ENCODE data around the gene CNNM2.
"Not testable (repeated sequence)": the region's sequence is repeated elsewhere in the genome, so short reads cannot be mapped to it uniquely, and the experiment has no call there.

CNNM2 gene

DNA sequence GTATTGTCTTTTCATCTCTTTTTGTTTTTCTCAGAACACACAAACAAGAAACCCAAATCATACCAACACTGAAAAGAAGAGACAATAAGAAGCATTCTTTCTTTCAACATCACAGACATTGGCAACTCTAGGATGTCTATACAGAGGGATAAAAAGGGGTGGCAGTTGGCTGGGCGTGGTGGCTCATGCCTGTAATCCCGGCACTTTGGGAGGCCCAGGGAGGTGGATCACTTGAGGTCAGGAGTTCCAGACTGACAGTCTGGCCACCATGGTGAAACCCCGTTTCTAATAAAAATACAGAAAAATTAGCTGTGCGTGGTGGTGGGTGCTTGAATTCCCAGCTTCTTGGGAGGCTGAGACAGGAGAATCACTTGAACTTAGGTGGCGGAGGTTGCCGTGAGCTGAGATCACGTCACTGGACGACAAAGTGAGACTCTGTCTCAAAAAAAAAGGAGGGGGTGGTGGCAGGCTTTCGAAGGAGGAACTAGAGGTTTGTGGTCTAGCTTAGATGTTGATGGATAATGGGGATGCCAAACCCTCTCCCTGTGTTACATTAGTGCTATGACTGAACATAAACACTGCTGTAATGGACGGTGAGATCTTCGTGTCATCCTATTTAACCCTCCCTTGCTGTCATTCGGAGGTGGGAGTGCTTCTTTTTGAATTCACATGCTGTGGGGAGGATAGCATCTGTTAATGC lies 9.4 kb downstream of the CNNM2 start:
- DNase-seq, result no peak

DNA sequence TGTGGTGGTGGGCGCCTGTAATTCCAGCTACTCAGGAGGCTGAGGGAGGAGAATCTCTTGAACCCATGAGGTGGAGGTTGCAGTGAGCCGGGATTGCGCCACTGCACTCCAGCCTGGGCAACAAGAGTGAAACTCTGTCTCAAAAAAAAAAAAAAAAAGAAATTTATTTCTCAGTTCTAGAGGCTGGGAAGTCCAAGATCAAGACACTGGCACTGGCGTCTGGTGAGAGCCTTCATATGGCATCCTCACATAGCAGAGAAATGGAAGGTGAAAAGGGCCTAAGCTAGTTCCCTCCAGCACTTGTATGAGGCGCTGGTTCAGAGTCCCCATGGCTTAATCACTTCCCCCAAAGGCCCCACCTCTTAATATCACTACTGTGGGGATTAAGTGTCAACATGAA lies 10.3 kb downstream of the CNNM2 start:
- DNase-seq, result not testable (repeated sequence)

DNA sequence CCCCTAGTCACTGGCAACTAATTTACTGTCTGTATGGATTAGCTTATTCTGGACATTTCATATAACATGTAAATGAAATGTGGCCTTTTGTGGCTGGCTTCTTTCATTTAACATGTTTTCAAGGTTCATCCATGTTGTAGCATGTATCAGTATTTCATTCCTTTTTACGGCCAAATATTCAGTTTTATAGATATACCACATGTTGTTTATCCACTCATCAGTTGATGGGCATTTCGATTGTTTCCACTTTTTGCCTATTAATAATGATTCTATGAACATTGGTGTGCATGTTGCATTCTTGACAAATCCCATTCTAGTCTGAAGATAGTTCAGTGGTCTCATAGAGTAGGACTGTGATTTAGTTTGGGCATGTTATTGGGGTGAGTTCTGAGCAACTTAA lies 12.6 kb downstream of the CNNM2 start:
- no peak for DNase-seq

DNA sequence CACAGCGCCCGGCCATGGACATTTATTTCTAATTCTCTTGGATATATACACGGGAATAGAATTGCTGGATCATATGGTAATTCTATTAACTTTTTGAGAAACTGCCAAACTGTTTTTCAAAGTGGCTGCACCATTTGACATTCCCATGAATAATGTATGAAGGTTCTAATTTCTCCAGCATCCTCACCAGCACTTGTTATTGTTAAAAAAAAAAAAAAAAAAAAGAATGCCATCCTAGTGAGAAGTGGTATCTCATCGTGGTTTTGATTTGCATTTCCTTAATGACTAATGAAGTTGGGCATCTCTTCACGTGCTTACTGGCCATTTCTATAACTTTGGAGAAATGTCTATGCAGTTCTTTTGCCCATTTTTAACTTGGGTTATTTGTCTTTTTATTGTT lies 13.5 kb downstream of the CNNM2 start:
- no peak for DNase-seq

DNA sequence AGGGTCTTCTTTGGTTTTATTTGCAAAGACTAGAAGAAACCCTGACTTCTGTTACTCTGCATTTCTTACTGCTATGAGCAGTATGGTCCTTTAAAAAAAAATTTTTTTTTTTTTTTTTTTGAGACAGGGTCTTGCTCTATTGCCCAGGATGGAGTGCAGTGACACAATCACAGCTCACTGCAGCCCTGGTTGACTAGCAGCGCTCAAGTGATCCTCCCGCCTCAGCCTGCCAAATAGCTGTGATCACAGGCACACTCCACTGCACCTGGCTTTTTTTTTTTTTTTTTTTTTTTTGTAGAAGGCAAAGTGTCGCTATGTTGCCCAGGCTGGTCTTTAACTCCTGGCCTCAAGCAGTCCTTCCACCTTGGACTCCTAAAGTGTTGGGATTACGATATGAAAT lies 17.4 kb downstream of the CNNM2 start:
- no peak for DNase-seq

DNA sequence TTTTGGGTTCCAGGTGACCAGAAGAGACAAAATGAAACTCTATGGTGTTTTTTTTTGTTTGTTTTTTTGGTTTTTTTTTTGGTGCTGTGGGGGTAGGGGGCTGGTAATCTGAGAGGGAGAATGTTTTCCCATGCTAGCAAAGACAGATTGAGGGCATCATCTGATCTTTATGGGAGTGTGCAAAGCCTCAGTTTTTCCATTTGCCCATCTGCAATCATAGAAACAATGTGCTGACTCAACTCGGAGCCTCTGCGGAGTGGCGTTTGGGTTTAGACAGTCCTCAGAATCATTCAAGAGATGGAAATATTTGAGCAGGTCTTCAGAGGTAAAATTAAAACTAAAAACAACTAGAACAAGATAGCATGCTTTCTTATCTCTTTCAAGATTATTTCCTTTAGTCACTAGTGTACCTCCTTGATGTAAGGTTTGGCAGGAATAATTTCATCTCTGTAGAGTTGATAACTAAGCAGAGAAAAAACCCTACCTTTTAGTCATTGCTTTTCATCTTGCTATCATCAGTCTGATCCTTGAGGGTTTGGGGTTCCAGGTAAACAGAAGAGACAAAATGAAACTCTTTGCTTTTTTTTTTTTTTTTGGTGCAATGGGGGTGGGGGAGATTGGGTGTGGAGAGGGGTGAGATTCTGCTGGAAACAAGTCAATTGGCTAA lies 18.0 kb downstream of the CNNM2 start:
- DNase-seq, result no peak

DNA sequence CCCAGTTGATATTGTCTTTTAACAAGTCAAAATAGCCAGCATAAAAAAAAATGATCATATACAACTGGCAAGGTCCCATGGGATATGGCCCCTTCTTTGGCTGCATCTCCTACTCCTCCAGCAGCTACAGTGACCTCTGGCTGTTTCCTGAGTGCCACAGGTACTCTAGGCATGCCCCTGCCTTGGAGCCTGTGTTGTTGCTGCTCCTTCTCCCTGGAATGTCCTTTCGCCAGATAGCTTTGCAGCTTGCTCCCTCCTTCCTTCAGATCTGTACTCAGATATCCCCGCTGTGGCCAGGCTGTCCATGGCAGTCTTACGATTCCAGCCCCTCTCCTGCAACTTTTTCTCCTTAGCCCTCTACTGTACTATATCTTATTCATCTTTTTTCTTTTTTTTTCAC lies 23.3 kb downstream of the CNNM2 start:
- DNase-seq, result no peak

DNA sequence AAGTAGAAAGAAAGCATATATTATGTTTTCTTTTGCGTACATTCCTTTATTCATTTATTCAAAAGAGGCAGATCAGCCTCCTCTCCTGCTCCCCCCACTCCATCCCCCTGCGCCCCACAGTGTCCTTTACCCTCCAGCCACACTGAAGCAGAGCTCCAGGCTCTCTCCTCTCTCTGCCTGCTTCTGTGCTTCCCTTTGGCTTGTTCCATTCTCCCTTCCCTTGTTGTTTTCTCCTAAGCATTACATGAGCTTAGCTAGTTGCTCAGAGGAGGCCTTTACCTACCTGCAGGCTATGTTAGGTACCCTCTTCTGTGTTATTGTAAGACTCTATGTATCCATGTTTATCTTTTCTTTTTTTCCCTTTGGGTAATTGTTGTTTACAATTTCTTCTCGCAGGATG lies 27.4 kb downstream of the CNNM2 start:
- no peak for DNase-seq

DNA sequence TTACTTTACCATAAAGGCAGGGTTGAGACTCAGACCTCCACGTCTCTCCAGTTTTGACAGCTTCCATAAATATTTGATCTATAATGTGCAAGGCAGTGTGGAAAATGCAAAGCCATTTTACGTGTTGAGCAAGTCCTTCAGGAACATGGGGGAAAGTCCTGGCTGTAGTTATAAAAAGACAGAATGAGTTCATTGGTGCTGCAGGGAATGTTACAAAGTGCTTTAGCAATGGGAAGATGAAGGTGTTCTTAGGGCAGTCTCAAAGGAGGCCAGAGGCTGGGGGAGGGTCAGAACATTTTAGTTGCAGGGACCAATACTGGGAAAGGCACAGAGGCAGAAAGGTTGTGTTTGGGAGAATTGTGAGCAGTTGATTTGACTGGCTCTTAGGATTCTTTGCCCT lies 27.9 kb downstream of the CNNM2 start:
- no peak for DNase-seq

DNA sequence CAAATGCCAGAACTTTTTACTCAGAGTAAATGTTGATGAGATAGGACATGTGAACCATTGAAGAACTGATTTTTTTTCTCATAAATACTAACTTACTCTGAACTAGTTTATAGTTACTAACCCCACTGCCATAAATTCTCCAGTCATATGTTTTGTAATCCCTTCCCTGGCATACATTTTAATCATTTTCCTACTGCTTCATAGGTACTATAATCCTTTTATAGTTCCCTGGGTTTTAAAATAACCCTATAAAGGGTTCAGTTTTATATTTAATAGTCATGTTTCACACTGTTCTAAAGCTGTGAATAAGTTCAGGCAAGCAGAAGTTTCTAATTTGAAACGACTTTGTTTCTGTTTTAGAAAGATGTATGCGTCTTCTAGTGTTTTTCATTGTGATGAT lies 28.9 kb downstream of the CNNM2 start:
- DNase-seq, result no peak

DNA sequence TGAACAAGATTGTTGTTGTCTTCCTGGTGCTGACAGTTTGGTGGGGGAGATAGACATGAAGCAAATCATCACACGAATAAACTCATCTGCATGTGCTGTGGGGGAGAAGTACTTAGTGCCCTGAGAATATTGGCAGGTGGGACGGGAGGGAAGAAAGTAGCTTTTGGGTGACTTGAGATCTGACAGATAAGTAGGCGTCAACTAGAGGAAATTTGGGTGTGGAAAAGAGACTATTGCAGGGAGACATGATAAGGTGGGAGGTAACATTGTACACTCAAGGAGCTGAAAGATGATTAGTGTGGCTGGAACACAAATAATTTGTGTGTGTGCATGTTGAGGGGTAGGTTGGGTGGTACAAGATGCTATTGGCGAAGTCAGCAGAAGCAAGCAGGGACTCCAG lies 30.1 kb downstream of the CNNM2 start:
- DNase-seq, result no peak

DNA sequence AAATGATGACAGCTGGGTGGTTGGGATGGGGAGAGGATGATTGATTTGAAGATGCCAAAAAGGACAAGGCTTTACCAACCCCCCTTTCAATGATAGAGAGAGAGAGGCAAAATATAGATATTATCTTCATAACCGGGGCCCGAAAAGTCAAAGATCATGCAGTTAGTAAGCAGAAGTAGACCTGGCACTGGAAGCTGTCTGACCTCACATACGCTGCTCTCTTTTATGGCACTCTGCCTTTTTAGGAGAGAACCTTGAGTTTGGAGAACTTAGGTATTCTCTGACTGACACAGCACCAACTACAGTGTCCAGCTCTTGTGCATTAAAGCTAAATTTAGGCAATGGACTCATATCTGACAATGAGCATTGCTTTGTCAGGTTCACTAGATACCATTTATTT lies 30.7 kb downstream of the CNNM2 start:
- DNase-seq, result no peak

DNA sequence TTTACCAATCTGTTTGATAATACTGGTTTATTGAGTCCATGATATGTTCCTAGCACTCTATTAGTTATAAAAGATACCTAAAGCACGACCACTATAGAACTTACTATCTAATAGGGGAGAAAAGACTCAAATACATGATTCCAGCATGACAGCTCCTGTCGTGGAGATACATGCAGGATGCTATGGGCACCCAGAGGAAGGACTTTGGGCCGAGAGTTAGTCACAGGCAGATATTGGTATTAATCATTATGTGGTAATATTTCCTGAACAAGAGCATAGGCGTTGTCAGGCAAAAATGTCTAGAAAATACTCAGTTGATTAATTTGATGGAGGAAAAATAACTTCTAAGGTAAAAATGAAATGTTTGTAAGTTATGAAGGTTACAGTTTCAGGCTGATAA lies 31.8 kb downstream of the CNNM2 start:
- DNase-seq, result no peak

DNA sequence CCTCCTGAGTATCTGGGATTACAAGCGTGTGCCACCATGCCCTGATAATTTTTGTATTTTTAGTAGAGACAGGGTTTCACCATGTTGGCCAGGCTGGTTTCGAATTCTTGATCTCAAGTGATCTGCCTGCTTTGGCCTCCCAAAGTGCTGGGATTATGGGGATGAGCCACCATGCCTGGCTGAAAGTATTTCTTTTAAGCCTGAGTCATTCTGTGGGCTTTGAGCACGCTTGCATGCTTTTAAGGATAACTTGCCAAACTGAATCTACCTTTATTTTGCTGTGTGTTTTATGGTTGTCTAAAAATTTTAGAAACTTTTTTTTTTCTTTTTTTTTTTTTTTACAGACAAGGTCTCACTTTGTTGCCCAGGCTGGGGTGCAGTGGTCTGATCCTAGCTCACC lies 33.2 kb downstream of the CNNM2 start:
- no peak for DNase-seq

DNA sequence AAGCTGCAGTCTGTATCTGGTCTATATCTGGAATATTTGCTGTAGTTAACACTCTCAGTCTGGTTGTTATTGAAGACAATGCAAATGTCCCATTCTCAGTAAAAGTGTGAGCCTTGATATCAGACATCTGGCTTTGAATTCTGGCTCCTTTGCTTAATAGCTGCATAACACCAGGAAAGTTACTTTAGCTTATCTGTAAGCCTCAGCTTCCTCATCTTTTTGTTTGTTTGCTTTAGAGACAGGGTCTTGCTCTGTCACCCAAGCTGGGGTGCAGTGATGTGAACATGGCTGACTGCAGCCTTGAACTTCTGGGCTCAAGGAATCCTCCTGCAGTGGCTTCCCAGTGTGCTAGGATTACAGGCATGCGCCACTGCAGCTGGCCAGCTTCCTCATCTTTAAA lies 41.3 kb downstream of the CNNM2 start:
- DNase-seq, result no peak

DNA sequence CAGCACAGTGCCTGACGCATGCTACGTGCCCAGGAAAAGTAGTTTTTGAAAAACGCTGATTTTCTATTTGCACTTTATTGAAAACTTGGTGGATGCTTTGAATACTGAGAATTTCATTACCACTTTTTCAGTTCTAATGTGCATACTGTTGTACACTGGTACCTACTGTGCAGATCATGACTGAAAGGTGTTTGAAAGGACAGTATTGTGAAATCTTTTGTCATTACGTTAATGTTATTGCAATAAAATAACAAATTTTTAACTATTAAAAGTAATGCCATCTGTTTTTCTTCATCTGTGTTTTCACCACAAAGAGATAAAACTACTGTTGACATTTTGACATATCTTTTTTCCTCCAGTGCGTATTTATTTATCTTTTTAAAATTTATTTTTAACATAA lies 42.1 kb downstream of the CNNM2 start:
- DNase-seq, result no peak

DNA sequence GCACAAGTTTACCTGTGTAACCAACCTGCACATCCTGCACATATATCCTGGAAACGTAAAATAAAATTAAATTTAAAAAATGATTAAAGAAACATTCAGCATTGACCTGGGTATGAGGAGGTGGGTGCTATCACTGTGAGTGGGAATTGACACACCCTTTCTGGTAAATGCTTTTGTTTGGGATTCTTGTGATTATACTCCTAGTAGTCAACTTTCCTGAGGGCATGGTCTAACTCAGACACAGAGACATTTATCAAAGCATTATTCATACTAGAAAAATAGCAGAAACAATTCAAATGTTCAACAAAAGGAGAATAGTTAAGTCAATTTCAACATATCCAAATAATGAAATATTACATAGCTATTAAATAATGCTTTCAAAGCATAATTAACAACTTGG lies 44.2 kb downstream of the CNNM2 start:
- no peak for DNase-seq

DNA sequence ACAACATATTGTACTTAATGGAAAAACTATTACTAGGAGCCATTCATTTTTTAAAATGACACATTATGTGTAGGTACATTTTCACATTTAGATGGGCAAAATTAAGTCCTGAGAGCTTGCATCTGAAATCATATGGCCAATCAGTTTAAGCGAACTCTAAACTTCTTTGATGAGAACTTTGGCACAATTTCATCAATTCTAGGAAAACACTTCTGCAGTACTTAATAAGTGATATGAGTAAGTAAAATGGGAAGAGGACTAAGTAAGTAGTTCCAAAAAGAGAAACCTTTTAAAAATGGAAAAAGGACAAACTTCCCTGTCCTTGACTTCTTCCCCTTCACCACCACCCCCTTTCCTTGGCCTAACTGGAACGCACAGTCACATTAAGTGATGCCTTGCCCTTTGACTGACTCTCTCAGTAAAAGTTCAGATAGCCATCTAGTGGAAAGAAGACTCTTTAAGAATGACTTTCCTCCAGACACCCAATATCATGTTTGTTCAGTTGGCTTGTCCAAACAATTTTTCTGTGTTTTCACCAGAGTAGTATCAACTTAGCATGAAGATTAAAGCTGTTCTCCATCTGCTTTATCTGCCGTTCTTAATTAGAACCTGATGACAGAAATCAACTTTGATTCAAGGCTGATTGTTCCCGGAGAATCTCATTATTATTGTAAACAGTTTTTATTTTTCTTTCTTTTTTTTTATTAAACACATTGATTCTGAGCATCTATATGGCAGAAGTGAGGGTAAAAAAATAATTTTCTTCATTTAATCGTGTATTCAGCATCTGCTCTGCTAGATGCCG lies 45.1 kb downstream of the CNNM2 start:
- DNase-seq, result peak; percentile 1

DNA sequence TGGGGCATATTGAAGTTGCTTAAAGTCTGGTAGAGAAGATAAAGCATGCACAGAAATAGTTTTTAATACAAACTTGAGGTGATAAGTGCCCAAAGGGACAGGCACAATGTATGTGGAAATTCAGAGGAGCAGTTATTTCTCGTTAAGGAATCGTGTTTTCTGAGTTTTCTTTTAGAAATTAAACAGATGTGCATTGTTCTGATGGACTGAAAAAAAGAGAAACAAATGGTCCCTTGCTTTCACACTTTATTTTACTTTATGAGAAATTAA lies 45.6 kb downstream of the CNNM2 start:
- DNase-seq, result no peak

DNA sequence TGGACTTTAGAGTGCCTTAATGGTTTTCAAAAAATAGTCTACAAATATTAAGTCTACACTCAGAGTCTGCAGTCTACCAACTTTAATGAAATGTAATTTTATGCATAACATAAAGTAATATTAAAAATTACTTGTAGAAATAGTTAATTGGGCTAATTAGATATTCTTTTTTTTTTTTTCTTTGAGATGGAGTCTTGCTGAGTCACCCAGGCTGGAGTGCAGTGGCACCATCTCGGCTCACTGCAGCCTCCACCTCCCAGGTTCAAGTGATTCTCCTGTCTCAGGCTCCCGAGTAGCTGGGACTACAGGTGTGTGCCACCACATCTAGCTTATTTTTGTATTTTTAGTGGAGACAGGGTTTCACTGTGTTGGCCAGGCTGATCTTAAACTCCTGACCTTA lies 46.0 kb downstream of the CNNM2 start:
- not testable (repeated sequence) for DNase-seq

DNA sequence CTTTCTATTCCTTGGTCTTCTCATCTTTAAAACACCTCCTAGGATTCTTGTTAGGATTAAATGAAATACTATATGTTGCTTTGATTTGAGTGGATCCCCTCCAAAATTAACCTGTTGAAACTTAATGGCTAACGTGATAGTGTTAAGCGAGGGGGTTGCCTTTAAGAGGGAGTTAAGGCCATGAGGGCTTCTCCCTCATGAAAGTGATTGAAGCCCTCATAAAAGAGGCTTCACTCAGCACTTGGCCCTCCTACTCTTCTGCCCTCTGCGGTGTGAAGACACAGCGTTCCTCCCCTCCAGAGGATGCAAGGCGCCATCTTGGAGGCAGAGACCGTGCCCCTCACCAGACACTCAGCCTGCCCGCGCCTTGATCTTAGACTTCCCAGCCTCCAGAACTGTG lies 46.6 kb downstream of the CNNM2 start:
- DNase-seq, result no peak

DNA sequence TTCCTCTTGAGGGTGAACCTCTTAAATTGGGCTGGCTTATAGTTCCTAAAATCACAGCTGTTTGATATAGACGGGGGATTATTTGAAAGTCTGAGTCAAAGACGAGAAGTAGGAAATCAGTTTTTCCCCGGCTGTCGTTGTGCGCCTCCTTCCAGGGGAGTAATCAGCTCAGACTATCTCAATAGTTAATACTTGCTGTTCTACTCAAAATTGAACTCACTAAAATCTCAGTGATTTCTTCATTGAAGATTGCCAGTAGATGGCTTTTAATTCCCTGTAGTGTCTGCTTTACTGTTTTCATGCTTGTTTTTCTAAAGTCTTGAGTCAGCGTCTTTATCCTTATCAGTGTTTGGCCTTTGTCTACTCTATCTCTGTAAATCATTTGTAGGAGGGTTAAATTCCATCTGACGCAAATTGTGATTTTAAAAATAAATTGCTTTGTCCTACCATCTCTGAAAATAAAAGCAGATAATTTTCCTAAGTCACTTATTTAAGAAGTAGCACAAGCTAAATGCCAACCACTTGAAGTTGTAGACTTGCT lies 47.3 kb downstream of the CNNM2 start:
- no peak for DNase-seq

DNA sequence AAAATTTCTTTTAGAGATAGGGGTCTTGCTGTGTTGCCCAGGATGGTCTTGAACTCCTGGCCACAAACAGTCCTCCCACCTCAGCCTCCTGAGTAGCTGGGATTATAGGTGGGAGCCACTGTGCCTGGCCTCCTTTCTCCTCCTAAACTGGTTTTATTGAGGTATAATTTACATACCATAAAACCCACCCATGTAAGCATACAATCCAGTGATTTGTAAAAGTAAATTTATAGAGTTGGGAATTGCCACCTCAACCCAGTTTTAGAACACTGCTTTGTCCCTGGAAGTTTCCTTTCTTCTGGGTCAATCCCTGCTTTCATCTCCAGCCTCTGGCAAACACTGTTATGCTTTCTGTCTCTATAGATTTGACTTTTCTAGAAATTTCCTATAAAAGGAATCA lies 49.0 kb downstream of the CNNM2 start:
- no peak for DNase-seq
